CD4-positive, alpha-beta T cell treated with Interleukin-21 for 1 hour (primary cell): ENCODE results near the gene LHFPL2.
A peak's percentile ranks its signal among the peaks of the same experiment; 100 is the strongest.

Source experiments
- DNase-seq: peaks from one replicate; pipeline ENCODE4 v3.0.0-alpha.2; 2020

Gene LHFPL2

GRCh38 chr5:78540335-78541085 lies 108.1 kb downstream of the LHFPL2 start:
- DNase-seq, result no peak

GRCh38 chr5:78538240-78538850 lies 110.2 kb downstream of the LHFPL2 start:
- DNase-seq, result no peak

- DNase-seq, result peak; percentile 2
These were observed 110.8 kb downstream of the LHFPL2 start for GRCh38 chr5:78537821-78538220.

- DNase-seq, result no peak
These were observed 111.2 kb downstream of the LHFPL2 start for GRCh38 chr5:78537411-78537810.

- DNase-seq, result no peak
These were observed 111.8 kb downstream of the LHFPL2 start for GRCh38 chr5:78536661-78537196.

GRCh38 chr5:78534905-78535200 lies 113.7 kb downstream of the LHFPL2 start:
- DNase-seq, result no peak

GRCh38 chr5:78534148-78534904 lies 114.2 kb downstream of the LHFPL2 start:
- DNase-seq, result no peak

- DNase-seq, result no peak
These were observed 115.2 kb downstream of the LHFPL2 start for GRCh38 chr5:78533356-78533755.

- DNase-seq, result no peak
These were observed 118.1 kb downstream of the LHFPL2 start for GRCh38 chr5:78530342-78531096.

GRCh38 chr5:78527925-78528324 lies 120.6 kb downstream of the LHFPL2 start:
- DNase-seq, result no peak

GRCh38 chr5:78527054-78527859 lies 121.3 kb downstream of the LHFPL2 start:
- no peak for DNase-seq

- no peak for DNase-seq
These were observed 122.5 kb downstream of the LHFPL2 start for GRCh38 chr5:78526049-78526525.

GRCh38 chr5:78523314-78524193 lies 125.0 kb downstream of the LHFPL2 start:
- DNase-seq, result no peak

- DNase-seq, result no peak
These were observed 125.9 kb downstream of the LHFPL2 start for GRCh38 chr5:78522476-78523260.

- DNase-seq, result no peak
These were observed 127.1 kb downstream of the LHFPL2 start for GRCh38 chr5:78521455-78521854.

GRCh38 chr5:78519198-78519941 lies 129.2 kb downstream of the LHFPL2 start:
- no peak for DNase-seq

- DNase-seq, result no peak
These were observed 130.0 kb downstream of the LHFPL2 start for GRCh38 chr5:78518365-78519197.

GRCh38 chr5:78515670-78516069 lies 132.9 kb downstream of the LHFPL2 start:
- no peak for DNase-seq
